ENCODE results near the gene GPR171. TPM values are rescaled to one million over a fixed set of nuclear protein-coding genes. Genes with fewer than 3 reads are reported as not detected.

The GPR171 gene
- polyA plus RNA-seq, 1 donor: not detected

- DNase-seq: no peak
These were observed 10.1 kb upstream of the GPR171 start for GRCh38 chr3:151213151-151213550.

- no peak for DNase-seq
These were observed 7.8 kb upstream of the GPR171 start for GRCh38 chr3:151210676-151211381.

- DNase-seq: no peak
These were observed 6.6 kb upstream of the GPR171 start for GRCh38 chr3:151209654-151210053.

- no peak for DNase-seq
These were observed 3.2 kb upstream of the GPR171 start for GRCh38 chr3:151206201-151206600.

GRCh38 chr3:151205482-151205881, 2.5 kb upstream of the GPR171 start:
- no peak for DNase-seq

GRCh38 chr3:151204530-151205402, 1.8 kb upstream of the GPR171 start:
- no peak for DNase-seq

- no peak for DNase-seq
These were observed 1.8 kb downstream of the GPR171 start for GRCh38 chr3:151201051-151201730.

GRCh38 chr3:151200586-151200985, 2.4 kb downstream of the GPR171 start:
- DNase-seq: no peak

- no peak for DNase-seq
These were observed 3.2 kb downstream of the GPR171 start for GRCh38 chr3:151199554-151200438.

- DNase-seq: no peak
These were observed 4.2 kb downstream of the GPR171 start for GRCh38 chr3:151198849-151199248.

GRCh38 chr3:151197981-151198767, 4.8 kb downstream of the GPR171 start:
- no peak for DNase-seq

- no peak for DNase-seq
These were observed 5.8 kb downstream of the GPR171 start for GRCh38 chr3:151197228-151197627.

GRCh38 chr3:151196434-151196833, 6.6 kb downstream of the GPR171 start:
- no peak for DNase-seq

GRCh38 chr3:151195826-151196225, 7.2 kb downstream of the GPR171 start:
- no peak for DNase-seq

GRCh38 chr3:151192545-151192944, 10.5 kb downstream of the GPR171 start:
- no peak for DNase-seq

GRCh38 chr3:151191095-151191494, 11.9 kb downstream of the GPR171 start:
- DNase-seq: no peak

GRCh38 chr3:151183265-151183671, 19.7 kb downstream of the GPR171 start:
- DNase-seq: no peak

GRCh38 chr3:151182349-151183079, 20.5 kb downstream of the GPR171 start:
- no peak for DNase-seq

- no peak for DNase-seq
These were observed 24.7 kb downstream of the GPR171 start for GRCh38 chr3:151178208-151178845.

- no peak for DNase-seq
These were observed 27.1 kb downstream of the GPR171 start for GRCh38 chr3:151175952-151176351.
